Fibroblast of skin of right quadriceps (primary cell): ENCODE data around the gene ARHGAP15.

Experiments used
- DNase-seq: peaks from one replicate; pipeline ENCODE4 v3.0.0-alpha.2; 2013

ARHGAP15 gene

DNA sequence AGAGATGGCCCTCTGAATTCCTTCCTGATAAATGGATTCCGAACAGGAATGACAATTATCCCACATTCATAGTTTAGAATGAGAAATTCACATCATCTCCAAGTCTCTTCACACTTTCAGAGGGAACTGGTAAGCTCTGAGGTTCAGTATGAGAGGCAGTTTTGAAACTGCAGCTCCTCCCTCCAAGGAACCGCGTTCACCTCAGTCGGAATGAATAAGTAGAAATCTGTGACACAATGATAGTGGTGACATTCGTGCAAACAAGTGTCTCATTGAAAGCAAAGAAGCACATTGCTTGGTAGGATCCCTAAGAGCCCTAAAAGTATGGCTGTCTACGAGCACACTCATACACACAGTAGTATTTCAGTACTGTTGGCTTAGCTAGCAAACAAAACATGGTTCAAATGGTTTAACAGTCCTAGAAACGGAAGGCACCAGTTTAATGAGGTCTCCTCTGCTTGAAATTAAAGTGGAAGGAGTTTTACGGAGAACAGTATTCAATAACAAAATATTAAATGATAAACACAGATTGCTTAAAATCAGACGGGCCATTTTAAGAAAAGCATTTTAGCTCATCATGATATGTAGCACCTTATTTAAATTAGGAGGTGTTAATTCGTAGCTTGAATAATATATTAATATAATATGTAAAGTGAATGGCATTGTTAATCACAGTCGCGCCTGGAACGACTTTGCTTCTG is 225.0 kb downstream of the ARHGAP15 start:
- no peak for DNase-seq

DNA sequence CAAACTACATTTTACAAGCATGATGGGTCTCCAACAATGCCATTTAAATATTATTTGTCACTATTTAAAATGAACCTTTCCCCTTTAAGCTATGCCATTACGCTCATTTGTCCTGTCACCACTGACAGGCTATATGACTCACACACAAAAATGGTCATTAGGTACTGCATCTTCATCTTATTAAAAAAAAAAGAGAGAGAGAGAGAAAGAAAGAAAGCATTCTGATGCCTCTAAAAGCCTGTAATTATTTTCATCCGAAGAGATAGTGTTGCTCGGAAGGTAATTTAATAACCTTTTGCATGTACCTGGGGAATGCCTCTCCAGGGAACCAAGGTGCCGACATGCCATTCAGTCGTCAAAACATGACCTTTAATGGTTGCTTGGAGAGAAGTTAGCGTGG is 226.7 kb downstream of the ARHGAP15 start:
- no peak for DNase-seq

DNA sequence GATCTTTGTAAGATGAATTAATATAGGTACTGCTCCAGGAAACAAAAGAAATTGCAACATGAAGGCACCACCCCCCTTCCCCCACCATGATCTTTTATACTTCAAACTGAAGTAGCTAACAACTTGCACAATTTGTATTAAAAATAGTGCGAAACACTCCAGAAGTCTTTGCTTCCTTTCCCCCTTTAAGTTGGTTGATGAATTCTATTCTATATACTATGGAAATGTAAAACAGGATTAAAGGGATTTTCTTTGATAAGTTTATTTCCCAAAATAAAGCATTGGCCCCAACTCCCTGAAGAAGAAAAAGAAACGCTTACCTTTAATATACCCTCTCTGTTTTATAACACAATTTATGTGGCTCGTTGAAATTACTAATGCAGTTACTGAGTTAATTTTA is 227.1 kb downstream of the ARHGAP15 start:
- no peak for DNase-seq

DNA sequence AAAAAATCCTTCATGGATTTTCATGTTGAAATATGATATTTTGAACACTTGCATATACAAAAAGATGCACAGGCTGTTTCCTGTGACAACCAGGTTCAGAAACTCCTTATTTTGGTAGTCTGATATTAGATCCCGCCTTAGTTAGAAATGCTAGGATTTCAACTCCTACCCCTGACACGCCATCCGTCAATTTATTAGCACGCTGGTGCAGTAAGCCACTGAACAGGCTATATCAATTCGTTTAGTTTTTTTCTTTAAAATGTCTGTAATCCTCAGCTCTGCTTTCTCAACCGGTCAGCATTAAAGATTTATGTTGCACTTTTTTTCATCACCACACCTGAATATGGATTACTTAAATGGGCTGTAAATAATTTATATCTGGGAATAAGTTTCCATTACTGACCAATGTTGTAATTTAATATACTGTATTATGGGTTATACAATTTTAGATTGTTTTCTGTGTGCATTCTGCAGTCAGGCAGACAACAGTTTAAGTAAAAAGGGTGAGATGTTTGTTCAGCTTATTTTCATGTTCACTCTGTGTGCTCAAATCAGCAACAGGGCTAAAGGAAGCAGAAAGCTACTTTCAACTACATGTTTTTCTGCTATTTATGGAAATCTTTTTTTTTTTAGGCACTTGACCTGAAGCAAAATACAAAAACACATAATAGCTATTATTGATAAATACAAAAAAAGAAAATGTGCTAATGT is 227.7 kb downstream of the ARHGAP15 start:
- DNase-seq, result no peak

DNA sequence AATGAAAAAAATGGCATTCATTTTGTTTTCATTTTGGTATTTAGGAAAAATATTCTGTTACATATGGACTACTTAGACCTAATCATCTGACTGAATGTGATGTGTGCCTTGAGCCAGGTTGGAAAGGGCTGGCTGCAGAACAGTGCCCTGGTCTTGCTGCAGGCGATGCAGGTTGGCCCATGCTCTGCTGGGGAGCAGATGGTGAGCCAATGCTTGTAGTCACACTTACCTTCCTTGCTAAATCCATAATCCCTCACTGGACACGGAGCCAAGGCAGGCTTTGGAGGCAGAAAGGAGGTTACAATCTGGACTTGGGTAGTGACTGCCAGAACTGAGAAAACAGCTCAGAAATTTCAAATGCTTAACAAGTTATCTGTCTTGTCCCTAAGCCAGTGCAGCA is 228.7 kb downstream of the ARHGAP15 start:
- no peak for DNase-seq

DNA sequence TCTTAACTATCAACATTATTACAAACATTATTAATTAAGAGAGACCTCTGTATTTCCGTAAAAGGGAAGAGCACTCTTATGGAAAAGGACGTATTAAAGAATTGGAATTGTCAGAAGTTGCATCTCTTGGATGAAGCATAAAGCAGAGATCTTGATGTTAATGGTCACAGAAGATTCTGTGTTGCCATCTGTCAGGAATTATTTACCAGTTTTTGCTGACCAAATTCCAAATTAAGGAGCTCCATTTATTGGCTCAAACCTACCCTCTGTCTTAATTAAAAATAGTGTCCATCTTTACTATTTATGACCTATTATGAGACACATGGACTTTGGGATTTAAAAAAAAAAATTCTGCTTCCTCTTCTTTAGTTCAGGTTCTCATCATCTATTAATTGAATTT is 232.1 kb downstream of the ARHGAP15 start:
- DNase-seq, result no peak

DNA sequence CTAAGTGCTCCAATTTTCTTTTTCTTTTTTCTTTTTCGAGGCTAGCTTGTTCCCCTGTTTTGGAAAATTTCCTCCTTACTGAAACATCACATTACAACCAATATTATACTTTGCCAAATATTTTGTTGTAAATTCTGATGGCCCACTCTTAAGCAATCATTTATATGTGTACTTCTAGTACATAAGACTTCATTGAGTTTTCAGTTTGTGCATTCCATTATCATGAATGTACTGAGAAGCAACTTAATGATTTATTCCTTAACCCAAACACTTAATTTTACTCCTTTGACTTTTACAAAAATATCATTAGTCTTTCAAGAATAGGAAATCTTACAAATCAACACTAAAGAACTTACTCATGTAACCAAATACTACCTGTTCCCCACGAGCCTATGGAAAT is 242.4 kb downstream of the ARHGAP15 start:
- DNase-seq, result peak; percentile 16

DNA sequence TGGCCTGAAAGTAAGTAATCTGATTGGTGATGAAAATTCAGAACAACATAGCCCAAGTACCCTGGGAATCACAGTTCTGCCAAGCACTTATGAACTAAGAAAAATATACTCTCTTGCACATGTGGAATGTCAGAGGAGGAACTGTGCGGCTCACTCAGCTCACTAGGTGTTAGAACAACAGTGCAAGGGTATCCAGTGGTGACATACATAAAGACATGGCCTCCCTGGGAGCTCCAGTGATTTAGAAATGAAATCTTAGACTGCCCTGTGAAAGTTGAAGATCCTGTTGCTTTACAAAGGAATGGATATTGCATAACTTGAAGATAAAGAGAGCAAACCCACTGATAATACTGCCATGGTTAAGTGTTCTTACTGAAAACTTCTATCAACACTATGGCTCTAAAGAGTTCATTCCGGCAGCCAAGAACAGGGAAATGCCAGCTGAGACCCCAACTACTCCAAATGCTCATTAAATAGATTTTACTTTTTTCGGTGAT is 246.2 kb downstream of the ARHGAP15 start:
- no peak for DNase-seq

DNA sequence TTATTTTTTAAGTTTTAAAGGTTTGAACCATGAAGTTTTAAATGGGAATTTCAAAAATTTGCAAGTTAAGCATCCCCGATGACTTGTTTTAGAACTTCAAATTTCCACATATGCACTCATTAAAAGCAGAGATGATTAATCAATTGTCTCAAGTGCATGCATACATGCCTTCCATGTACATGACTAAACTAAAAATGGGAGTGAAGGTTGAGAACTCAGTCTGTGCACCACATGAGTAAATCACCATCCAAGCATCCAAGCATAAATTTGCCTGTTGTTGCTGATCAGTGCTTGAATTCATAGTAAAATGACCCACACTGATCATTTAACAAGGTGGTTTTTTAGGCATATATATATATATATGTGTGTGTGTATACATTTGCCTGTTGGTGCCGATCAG is 249.8 kb downstream of the ARHGAP15 start:
- no peak for DNase-seq

DNA sequence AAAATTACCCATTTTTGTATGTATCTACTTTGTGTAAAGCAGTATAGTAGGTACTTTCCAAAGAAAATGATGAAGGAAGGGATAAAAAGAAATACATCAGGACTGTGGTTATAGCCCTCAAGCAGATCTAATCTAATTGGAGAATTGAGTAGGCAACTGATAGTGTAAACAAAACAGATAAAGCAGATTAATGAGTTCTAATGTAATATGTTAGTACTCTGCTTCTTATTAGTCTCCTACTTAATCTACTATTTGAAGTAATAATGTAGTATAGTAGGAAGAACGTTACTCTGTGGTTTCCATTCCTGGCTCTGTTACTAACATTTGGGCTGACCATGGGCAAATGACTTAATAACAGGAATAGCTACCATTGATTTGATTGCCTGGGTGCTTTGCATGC is 250.7 kb downstream of the ARHGAP15 start:
- no peak for DNase-seq

DNA sequence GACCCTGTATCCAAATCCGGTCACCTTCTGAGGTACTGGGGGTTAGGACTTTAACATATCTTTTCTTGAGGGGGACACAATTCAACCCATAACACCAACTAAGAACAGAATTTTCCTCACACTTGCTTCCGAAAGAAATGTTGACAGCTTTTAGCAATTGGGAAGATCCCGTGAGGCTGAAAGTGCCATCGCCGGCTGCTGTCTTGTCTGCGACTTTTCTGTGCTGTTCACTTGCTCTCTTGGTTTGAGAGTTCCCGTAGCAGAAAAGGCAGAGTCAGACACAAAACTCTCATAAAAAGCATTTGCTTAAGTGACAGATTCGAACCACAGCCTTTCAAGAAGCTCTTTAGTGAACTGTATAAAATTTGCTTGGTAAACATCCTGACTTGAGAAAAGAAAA is 253.4 kb downstream of the ARHGAP15 start:
- no peak for DNase-seq

DNA sequence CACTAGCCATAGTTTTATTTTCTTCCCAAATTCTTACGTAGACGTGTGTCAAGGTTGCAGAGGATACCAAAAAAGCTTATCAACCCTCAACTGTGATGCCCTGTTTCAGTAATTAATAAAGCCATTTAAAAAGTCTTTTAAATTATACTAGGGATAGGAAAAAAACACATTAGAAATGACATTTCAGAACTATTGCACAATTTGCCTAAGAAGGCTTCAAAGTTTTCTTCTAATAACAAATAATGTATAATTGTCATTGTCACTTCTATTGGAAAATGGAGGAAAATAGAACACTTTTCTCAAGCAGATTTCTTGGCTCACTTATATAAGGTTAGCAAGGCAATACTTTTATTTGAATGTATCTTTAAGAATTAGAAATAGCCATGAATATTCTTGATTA is 253.8 kb downstream of the ARHGAP15 start:
- no peak for DNase-seq

DNA sequence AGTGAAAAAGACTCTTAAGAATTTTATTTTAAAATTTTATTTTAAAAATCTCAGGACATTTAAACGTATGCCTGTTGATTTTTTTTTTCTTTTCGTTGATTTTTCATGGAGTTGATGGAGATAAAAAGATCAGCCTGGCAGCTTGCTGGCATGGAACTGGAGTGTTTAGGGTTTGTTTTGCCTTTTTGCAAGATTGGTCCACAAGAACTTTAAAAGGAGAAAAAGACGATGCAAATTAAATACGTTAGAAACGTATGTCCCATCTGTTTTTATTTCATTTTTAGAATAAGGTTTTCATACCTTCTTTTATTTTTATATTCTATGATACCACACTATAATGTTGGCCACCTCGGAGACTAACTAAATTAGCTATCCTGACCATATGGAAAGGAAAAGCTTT is 254.9 kb downstream of the ARHGAP15 start:
- no peak for DNase-seq

DNA sequence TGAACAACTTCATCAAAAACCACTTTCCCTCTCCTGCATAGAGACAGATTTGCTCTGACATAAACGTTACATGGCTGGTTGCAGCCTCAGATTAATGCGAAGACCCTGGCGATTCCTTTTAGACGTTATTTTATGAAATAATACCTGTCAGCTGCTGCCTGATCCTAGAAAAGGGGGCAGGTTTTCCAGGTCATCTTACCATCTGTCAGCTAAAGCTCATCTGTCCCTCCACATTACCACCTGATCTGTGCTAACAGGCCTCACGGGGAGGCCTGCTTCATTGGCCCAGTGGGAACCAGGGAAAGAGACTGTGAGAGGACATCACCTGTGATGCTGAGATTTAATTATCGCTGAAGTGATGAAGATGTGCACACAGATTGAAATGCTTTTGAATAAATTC is 261.0 kb downstream of the ARHGAP15 start:
- no peak for DNase-seq

DNA sequence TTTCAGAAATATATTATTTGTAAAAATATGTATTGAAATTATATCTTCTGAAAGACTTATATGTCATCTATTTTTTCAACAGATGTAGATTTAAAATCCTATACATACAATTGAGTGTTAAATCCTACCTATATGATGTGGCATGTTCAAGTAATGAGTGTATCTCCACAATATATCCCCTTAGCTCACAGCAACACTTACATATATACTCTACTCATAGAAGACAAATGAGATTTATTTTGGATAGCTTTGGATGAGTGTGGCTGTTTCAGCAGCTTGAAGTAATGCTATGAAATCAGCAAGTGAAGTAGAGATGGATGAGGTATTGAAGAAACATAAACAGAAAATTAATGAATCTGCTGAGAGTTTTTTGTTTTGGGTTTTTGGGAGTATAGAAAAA is 263.1 kb downstream of the ARHGAP15 start:
- DNase-seq, result no peak

DNA sequence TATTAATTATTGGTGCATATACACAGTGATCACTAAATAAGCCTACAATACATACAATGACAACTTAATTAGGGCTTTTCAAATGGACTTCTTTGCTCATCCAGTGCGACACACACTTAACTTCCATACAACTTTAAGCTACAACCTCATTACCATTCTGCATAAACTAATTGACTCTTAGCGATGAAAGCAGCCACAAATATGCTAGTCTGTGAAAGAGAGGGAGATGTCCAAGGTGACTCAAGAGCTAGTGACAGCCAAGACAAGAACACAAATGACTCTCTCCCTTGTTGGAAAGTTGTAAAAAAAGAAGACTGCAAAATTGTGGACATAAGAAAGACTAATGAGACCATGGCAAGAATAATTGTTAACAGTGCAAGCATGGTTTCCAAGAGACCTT is 264.8 kb downstream of the ARHGAP15 start:
- DNase-seq, result no peak

DNA sequence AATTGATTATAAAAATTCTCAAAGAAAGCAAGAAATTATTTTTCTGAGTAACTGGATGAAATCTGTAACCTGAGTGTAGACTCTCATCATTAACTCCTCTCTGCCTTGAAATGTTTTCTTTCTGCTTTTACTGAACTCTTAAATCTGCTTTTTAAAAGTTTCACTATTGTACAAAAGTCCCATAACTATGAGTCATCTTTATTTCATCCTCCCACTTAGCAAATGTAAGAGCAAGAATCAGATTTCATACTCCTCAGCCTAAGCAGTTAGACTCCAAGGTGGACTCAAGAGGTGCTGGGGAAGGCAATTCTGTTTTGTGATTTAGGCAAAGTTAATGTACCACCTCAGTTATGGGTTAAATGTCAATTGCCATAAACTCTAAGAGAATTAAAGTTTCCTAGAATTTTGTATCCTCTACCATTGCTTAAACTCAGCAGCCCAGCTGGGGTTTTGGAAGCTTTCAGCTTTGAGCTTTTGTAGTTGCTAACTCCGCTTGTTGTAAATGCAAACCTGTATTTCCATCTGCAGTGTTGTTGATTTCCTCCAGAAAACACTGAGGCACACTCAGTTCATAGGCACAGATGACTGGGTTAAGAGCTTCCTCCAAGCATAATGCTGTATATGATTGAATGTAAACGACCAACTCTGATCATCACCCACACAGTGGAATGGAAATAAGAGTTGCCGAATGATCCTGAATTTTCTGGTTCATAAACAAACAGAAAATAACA is 268.8 kb downstream of the ARHGAP15 start:
- peak; percentile 42 for DNase-seq

DNA sequence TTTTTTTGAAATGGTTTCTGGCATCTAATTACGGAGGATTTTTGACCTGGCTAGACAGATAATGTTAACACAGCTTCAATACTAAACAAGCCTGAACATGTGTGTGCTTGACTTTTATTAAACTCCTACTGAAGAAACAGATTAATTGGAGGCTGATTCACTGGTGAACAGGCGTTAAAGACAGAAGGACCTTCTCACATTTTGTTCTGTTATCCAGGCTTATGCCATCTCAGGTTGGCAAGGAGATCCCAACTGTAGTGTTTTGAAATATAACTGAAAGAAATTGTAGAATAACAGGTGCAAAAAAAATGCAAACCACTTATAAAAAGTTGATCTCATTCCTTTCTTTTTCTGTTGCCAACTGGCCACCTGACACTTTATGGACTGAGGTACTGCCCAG is 269.6 kb downstream of the ARHGAP15 start:
- no peak for DNase-seq

DNA sequence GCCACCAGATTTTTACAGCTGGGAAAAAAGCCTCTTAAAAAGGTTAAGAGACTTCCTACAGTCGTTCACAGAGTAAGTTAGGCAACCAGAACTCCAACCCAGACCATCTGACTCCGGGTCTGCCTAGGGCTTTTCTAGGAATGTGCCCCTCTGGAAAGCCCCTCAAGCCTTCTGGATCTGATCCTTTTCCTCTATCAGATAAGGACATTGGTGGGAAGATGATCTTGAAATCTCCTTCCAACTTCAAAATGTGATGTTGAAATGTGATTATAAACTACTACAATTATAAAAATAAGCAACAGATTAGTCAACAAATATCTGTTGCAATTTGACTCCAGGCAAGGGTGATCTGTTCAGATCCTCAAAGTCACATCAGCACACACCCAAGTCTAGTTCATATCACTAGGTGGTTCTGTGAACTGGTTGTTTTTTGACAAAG is 270.4 kb downstream of the ARHGAP15 start:
- no peak for DNase-seq

DNA sequence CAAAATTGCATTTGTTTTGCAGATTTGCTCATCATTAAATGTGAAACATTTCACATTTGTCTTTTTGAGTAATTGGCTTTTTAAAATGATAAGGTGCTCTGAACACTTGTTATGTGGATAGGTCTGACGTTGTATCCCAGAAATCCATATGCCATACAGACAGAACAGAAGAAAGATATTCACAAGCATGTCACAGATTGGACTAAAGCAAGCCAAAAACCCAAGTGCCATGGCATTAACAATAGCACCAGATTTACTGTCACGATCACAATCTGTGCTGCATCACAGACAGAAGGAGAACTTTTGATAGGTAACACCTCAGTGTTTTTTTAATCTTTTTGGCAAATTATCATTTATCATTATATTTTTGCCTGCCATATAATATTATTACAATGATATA is 272.6 kb downstream of the ARHGAP15 start:
- DNase-seq, result no peak

DNA sequence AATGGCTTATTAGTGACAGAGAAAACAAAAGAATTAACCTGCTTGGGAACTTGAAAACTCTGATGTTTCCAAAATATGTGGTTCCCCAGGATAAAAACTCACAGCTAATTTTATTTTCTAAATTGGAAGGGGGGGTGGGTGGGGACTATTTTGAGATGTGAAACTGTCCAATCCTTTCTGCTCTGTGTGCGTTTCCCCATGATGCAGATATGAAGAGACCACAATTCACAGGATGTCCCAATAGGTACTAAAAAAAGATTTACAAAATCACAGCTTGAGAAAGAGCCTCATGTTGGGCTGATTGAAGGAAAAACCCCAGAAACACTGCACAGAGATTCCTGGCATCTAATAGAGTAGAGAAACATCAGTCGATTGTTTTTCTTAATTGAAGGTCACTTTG is 273.2 kb downstream of the ARHGAP15 start:
- no peak for DNase-seq

DNA sequence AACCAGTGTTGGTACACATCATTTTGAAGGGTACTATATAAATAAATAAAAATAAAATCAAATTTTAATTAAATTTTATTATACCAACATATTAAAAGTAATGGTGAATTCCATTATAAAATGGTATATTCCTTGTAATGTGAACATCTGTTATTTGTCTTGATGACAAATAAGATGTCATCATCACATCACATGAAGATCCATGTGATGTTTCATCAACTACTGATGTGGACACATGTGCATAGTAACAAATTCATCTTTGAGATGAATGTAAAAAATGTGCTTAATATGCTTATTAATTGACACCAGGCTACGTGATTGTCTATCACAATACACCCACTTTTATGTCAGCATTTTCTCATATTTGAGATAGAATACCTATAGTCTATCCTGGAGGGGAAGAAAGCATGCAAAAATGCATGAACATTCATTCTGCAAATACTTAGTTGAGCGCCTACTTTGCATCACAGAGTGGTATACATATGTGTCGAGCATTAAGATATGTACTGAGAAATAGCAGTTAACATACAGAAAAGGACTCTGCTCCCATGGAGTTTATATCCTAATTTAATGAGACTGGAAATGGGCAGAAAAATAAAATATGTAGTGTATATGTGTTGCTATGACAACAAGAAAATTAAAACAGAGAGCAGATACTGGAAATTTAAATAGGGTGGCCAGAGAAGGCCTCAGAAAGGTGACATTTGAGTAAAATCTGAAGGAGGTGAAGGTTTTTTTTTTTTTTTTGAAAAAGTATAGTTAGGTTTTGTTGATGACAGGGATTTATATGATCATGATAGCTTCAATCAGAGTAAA is 281.1 kb downstream of the ARHGAP15 start:
- DNase-seq, result no peak

DNA sequence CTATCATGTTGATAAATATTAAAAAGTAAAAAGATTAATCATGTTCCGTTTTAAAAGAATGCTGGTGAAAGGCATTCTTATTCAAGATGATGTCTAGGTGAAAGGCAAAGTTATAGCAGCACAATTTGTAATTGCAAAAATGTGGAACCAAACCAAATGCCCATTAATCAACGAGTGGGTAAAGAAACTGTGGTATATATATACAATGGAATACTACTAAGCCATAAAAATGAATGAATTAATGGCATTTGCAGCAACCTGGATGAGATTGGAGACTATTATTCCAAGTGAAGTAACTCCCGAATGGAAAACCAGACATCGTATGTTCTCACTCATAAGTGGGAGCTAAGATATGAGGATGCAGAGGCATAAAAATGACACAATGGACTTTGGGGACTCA is 286.4 kb downstream of the ARHGAP15 start:
- DNase-seq, result no peak
